GM18498 (cell line): ENCODE results near the gene CDK14.

Experiments used
- ATAC-seq: cut with Tn5 transposase; IDR thresholded peaks from one replicate; pipeline ENCODE4 v1.9.1; 2021; ENCODE audit warnings: mild to moderate bottlenecking, moderate library complexity; ENCODE audit not compliant: unreplicated experiment

CDK14 gene

GRCh38 chr7:90677486-90678404, 81.6 kb downstream of the CDK14 start:
- no peak for ATAC-seq

DNA sequence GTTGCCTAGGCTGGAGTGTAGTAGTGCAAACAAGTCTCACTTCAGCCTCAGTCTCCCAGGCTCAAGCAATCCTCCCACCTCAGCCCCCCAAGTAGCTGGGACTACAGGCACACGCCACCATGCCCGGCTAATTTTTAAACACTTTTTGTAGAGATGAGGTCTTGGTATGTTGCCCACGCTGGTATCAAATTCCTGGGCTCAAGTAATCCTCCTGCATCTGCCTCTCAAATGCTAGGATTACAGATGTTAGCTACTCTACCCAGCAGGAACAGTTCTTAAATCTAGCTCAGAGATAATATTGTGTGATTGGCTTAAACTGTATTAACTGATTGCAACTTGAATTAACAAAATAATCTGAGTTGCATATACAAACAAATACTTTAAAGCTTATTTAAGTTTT, 82.9 kb downstream of the CDK14 start:
- ATAC-seq: no peak

- ATAC-seq: no peak
These were observed 84.4 kb downstream of the CDK14 start for GRCh38 chr7:90680484-90680883.

GRCh38 chr7:90681336-90682022, 85.4 kb downstream of the CDK14 start:
- ATAC-seq: no peak

GRCh38 chr7:90686146-90686545, 90.0 kb downstream of the CDK14 start:
- no peak for ATAC-seq

GRCh38 chr7:90688810-90689209, 92.7 kb downstream of the CDK14 start:
- ATAC-seq: no peak

DNA sequence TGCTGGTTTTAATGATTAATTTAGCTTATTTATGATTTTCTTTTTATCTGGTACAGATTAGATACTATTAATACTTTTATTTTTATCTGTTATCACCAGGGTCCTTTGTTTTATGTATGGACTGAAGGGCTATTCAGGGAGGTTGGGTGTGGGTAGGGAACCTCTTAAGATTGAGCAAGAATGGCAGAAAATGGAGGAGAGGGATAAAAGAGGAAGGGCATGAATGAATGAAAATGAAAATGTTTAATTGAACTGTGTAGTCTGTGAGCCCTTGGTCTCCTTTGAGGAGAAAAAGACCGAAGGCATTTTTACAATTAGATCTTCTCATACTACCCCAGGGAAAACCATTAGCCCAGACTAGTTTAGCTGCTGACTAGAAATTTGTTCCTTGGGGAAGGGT, 93.1 kb downstream of the CDK14 start:
- no peak for ATAC-seq

DNA sequence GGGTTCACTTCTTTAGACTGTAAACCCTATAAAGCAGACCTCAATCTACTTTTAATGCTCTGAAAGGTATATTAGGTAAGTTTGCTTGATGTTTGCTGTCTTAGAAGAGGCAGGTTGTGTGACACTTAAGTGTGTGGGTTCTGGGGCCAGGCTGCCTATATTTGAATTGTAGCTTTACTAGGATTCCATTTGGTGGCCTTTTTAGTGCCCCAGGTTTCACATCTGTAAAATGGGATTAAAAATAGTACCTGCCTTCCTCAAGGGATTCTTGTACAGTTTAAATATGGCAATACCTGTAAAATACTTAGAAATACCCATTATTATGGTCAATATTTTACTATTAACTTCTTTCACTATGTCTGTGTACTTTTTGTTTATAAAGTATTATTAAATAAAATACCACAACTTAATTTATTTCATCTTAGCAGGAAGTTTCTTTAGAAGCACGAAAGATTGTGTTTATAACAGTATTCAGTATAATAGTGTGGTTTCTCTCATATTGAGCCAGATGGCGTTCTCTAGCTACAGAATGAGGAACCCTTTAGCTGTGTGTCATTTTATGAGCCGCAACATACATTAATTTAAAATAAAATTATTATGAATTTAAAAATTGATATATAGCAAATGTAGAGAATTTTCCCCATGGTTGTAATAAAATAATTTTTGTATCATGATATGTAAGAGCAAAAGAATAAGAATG, 94.2 kb downstream of the CDK14 start:
- ATAC-seq: peak; percentile 62

DNA sequence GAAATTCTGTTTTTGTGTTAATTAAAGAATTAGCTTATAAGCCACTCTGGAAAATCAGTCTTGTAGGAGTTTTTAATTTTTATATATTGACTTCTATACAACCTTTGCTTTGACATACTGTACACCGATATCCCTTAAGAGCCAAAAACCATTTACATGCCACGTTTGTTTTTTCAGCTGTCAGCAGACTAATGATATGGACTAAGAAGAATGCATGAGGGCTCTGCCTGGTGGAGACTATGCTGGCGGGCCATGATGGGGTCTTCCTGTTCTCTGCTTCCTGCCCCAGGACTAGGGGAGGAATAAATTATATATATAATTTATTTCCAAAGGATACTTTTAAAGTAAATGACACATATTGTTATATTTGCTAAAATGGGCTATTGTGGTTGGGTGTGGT, 96.3 kb downstream of the CDK14 start:
- no peak for ATAC-seq

GRCh38 chr7:90692947-90693346, 96.8 kb downstream of the CDK14 start:
- ATAC-seq: no peak

DNA sequence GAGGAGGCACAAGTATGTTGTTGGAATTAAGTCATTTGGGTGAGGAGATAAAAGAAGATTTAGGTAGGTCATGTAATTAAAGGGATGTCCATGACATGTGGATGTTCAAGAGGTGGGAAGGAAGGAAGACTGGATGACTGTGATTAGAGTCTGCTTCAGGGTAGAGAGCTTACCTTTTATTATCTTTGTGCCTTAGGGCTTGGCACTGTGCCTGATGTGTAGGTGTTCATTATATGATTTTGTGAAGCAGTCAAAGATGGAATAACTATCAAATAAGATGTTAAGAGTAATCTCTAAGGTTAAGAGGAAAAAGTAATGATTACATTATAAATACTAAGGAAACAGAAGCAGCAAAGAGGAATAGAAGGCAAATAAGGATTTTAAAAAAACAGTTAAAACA, 97.8 kb downstream of the CDK14 start:
- no peak for ATAC-seq

DNA sequence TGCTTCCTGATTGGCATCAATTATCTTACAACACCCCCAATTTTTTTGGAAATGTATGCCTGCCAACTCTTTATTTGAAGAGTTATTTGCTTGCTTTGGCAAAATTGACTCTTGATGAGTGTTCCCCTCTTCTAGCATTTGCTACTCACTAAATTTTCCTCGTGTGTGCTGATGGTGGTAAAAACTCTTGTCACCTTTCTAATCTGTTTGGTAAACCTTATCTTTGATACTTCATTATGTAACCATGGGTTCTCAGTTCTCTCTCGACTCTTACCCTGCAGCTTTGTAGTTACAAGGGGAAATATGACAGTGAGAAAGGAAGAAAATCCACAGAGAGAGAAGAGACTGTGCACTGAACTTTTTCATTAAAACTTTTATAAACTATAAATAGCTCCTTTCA, 102.5 kb downstream of the CDK14 start:
- ATAC-seq: no peak

GRCh38 chr7:90701021-90701420, 104.9 kb downstream of the CDK14 start:
- ATAC-seq: peak; percentile 53

DNA sequence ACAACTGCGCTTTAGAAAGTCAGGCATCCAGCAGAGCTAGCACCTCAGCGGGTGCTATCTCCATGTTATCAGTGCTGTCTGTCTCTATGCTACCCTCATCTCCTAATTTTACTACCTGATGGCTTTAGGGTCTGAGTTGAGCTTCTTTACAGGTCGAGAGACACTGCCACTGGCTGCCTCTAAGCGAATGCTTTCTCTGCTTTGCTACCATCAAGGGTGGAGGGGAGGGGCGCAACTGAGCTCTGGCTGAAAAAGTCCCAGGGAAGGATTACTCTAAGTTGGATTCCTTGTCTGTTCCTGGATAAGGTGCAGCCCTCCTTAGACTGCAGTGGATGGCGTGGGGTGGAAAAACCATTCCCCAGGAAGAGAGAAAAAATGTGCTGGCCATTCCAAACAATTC, 105.7 kb downstream of the CDK14 start:
- no peak for ATAC-seq

DNA sequence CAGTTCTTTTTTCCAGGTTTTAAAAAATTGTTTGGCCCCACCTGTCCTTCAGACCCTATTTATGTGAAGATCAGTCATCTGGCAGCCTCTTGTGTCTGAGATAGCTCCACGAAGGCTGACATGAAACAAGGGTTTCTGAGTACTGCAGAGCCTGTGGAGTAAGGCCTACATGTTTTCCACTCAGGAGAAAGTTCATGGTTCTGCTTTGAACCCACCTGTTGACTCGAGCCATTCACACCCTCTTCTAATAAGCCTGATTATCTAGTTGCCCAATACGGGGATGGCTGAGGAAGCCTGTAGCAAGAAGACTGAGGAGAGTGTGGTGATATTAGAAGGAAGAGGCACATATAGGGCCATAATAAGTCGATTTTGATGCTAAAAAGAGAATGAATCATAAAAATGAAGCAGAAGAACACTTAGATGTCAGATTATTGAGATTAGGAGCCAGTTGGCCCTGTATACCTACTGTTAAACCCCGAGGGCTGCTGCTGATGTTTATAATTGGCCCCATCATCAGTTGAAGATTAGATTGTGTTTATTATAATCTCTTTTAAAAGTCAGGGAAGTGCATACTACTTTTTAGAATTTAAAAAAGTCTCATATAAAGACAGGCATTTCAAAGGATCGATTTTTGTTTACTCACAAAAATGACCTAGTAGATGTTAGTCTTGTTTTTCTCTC, 109.4 kb downstream of the CDK14 start:
- ATAC-seq: no peak

DNA sequence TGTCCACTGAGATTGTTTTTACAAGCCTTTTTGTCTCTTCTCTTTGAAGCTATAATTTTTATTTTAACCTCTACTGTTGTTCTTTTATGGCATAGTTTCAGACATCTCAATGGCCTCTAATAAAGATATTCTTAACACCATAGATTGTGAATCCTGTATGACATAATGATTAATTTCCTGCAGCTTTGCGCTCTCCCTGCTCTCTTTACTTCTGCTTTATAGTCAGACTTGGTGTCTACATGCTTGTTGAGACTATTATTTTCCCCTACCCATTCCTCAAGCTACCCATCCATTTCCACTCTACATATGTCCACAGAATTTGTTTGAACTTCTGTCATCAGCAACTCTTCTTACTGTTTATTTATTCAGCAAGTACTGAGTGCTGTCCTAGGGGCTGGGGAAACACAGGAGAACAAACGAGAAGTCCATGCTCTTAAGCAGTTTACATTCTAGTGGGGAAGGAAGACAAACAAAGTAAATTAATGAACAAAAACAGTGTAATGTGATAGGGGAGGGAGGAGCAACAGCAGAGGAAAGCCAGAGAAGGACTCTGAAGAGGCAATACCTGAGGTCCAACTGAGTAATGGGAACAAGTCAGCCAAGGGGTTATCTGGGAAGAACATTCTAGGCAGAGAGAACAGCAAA, 110.1 kb downstream of the CDK14 start:
- no peak for ATAC-seq

DNA sequence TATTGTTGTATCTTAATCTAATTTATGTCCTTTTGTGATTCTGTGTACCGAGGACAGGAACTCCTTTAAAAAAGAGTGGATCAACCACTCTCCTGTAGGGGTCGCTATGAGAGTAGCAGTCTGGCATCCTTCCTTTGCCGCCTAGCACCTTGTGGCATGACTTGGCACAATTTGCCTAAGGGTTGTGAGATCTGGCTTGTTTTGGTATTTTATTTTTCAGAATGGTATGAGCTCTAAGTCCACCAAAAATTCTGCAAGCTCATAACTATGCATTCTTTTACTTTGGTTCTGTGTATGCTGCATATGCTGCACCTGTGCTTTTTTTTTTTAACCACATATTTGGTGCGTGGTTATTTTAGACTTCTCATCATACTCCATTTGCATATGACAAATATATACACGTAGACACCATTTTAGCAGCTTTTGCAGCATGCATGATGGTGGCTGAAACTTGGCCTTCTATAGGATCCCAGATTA, 112.8 kb downstream of the CDK14 start:
- peak; percentile 75 for ATAC-seq

GRCh38 chr7:90709501-90710465, 113.7 kb downstream of the CDK14 start:
- ATAC-seq: peak; percentile 43

GRCh38 chr7:90710466-90710850, 114.3 kb downstream of the CDK14 start:
- ATAC-seq: peak; percentile 0
